ENCODE results near the gene PCSK9.

DNA sequence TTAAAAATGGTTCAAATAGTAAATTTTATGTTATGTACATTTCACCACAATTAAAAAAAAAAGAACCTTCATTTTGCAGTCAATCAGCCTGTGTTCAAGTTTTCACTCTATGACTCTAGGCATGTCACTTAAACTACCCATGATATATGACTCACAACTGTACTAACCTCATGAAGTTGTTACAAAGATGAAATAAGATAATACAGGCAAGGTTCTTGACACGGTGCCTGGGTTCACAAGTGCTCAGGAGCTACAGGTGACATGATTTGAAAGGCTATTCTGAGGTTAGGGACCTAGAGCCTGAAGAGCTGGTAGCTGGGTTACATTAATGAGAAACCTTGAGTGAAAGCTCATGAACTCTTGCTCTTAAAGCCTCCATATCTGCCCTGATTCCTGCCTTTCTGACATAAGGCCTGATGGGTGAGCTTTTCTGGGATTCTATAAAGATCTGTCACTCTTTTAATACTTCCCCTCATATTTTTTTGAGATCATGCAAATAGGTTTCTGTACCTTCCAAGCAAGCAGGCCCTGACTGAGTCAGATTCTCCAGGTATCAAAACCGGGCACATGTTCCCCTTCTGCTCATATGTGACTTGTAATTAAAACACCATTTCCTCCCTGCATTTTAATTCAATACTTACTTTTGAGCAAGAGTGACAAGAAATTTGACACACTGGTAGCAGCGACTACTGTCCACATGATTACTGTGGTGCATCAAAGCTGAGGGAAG lies 34.0 kb downstream of the PCSK9 start:
- TF ChIP-seq, protein P1, sequence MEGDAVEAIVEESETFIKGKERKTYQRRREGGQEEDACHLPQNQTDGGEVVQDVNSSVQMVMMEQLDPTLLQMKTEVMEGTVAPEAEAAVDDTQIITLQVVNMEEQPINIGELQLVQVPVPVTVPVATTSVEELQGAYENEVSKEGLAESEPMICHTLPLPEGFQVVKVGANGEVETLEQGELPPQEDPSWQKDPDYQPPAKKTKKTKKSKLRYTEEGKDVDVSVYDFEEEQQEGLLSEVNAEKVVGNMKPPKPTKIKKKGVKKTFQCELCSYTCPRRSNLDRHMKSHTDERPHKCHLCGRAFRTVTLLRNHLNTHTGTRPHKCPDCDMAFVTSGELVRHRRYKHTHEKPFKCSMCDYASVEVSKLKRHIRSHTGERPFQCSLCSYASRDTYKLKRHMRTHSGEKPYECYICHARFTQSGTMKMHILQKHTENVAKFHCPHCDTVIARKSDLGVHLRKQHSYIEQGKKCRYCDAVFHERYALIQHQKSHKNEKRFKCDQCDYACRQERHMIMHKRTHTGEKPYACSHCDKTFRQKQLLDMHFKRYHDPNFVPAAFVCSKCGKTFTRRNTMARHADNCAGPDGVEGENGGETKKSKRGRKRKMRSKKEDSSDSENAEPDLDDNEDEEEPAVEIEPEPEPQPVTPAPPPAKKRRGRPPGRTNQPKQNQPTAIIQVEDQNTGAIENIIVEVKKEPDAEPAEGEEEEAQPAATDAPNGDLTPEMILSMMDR (optimal IDR thresholded peaks at IDR 0.05 in 1 of 3, IDR thresholded peaks at IDR 0.05 in 1 of 3, conservative IDR thresholded peaks at IDR 0.05 in 1 of 3; ENCODE audit: extremely low read depth in 1 of 3, insufficient read depth in 2 of 3, low read length in 3 of 3) = no peak
- TF ChIP-seq EZH2 (IDR thresholded peaks at IDR 0.05; ENCODE audit: low read length) = no peak

All from keratinocyte (primary cell).